PC-3 (cell line): ENCODE results near the gene ZC3HAV1. TPM values are rescaled to one million over a fixed set of nuclear protein-coding genes. Genes with fewer than 3 reads are reported as not detected.

Source experiments
- ATAC-seq: fragments of 200-7000 bp; cut with Tn5 transposase; 2 replicates; pipeline ENCODE4 v1.9.1; 2020; ENCODE audit warnings: mild to moderate bottlenecking, moderate library complexity
- BruUV-seq: library from RNA; stranded (reverse); fragments of 400-500 nt; replicated peaks from 2 replicates; lab custom pipeline; 2021; lab: Mats Ljungman, UMichigan
- CTCF ChIA-PET: fragments of 300-600 bp; sonication (Branson Sonifier 250); formaldehyde crosslinking; loops from one replicate; lab custom pipeline; 2022; ENCODE audit warnings: antibody characterized with exemption; lab: Charles Lee
- POLR2A ChIA-PET: fragments of 300-600 bp; sonication (Branson Sonifier 250); formaldehyde crosslinking; loops from one replicate; lab custom pipeline; 2022; ENCODE audit warnings: antibody characterized with exemption; ENCODE audit not compliant: unreplicated experiment; lab: Charles Lee
- DNase-seq: peaks from one replicate; pipeline ENCODE4 v3.0.0-alpha.2; 2015
- H2AFZ ChIP-seq: fragments of 300-600 bp; sonication (generic); 2 replicates; pipeline ENCODE4 v1.6.0; 2016; ENCODE audit warnings: antibody characterized with exemption, low read length
- H3F3A ChIP-seq: fragments of 300-600 bp; sonication (generic); one replicate; pipeline ENCODE4 v1.6.0; 2017; ENCODE audit warnings: antibody characterized with exemption, low read length, control low read depth, mild to moderate bottlenecking; ENCODE audit not compliant: unreplicated experiment
- H3K27ac ChIP-seq: fragments of 300-600 bp; sonication (generic); 2 replicates; pipeline ENCODE4 v1.5.1; 2016; ENCODE audit warnings: mild to moderate bottlenecking, low read length
- H3K27me3 ChIP-seq: fragments of 300-600 bp; sonication (generic); 2 replicates; pipeline ENCODE4 v1.6.1; 2016; ENCODE audit warnings: low read length, mixed read lengths
- H3K36me3 ChIP-seq: fragments of 300-600 bp; sonication (generic); 2 replicates; pipeline ENCODE4 v1.6.1; 2016; ENCODE audit warnings: low read depth, mixed run types, low read length, mixed read lengths
- H3K4me1 ChIP-seq: fragments of 300-600 bp; sonication (generic); 2 replicates; pipeline ENCODE4 v1.5.1; 2016; ENCODE audit warnings: low read length; ENCODE audit not compliant: insufficient read depth
- H3K4me2 ChIP-seq: fragments of 300-600 bp; sonication (generic); 2 replicates; pipeline ENCODE4 v1.6.0; 2016; ENCODE audit warnings: low read length
- H3K4me3 ChIP-seq: fragments of 300-600 bp; sonication (generic); 2 replicates; pipeline ENCODE4 v1.5.1; 2016; ENCODE audit warnings: mild to moderate bottlenecking, low read length, mixed read lengths
- H3K79me2 ChIP-seq: fragments of 300-600 bp; sonication (generic); 2 replicates; pipeline ENCODE4 v1.6.1; 2017; ENCODE audit warnings: low read length, mixed read lengths
- H3K9ac ChIP-seq: fragments of 300-600 bp; sonication (generic); 2 replicates; pipeline ENCODE4 v1.6.0; 2016; ENCODE audit warnings: mild to moderate bottlenecking, low read length
- H3K9me2 ChIP-seq: fragments of 300-600 bp; sonication (generic); replicated peaks from 2 replicates; pipeline ENCODE4 v1.6.1; 2016; ENCODE audit warnings: mixed run types, low read length, mixed read lengths
- H3K9me3 ChIP-seq: fragments of 300-600 bp; sonication (generic); 2 replicates; pipeline ENCODE4 v1.6.1; 2016; ENCODE audit warnings: low read length, mixed read lengths
- H4K20me1 ChIP-seq: fragments of 300-600 bp; sonication (generic); 2 replicates; pipeline ENCODE4 v1.6.1; 2016; ENCODE audit warnings: low read length, mixed read lengths
- CTCF ChIP-seq: fragments of 300-600 bp; sonication (generic); conservative IDR thresholded peaks from 2 replicates; pipeline ENCODE4 v1.5.1; 2017; ENCODE audit warnings: antibody characterized with exemption, low read depth, mild to moderate bottlenecking, low read length
- EZH2 ChIP-seq: fragments of 300-600 bp; sonication (generic); IDR thresholded peaks from one replicate; pipeline ENCODE4 v1.6.1; 2017; ENCODE audit warnings: antibody characterized with exemption, mild to moderate bottlenecking, low read length; ENCODE audit not compliant: unreplicated experiment
- EZH2phosphoT487 ChIP-seq: fragments of 300-600 bp; sonication (generic); IDR thresholded peaks from 2 replicates; pipeline ENCODE4 v1.6.1; 2018; ENCODE audit warnings: mild to moderate bottlenecking, antibody characterized with exemption, low read length, borderline replicate concordance
- intact Hi-C: fragments of 100-400 bp; cut with micrococcal nuclease; formaldehyde crosslinking; loops from 2 replicates; pipeline ENCODE4 v1.9.0; 2023
- total RNA-seq: library from RNA; depleted of rRNA; stranded (reverse); fragments of >200 nt; gene quantifications from 2 replicates; pipeline ENCODE4 v1.2.3, GENCODE V29; 2014

The ZC3HAV1 gene
- total RNA-seq, 1 experiment from 2014 or later = 19.6 TPM

GRCh38 chr7:139018910-139019309 lies 90.6 kb downstream of the ZC3HAV1 start:
- Histone ChIP-seq H3K36me3 (peaks cover 15% of the 10 kb centered on the region; the same call in 1 of the 2 replicates), H2AFZ (no peak overlapping the region), H3K9me3 (no peaks in the 10 kb centered on the region), H3K4me2 (no peak overlapping the region), H3K27me3 (no peaks in the 10 kb centered on the region), H3K27ac (no peak overlapping the region), H3K79me2 (no peaks in the 10 kb centered on the region), H3K9ac (no peak overlapping the region), H3K4me3 (no peak overlapping the region), H3K4me1 (no peaks in the 10 kb centered on the region; the same call in 1 of the 2 replicates), H3F3A (no peaks in the 10 kb centered on the region), H3K9me2 (no peaks in the 10 kb centered on the region), H4K20me1 (no peaks in the 10 kb centered on the region; the same call in 1 of the 2 replicates)
- no peak for DNase-seq
- no TSS peak for BruUV-seq
- ATAC-seq = no peak
- intact Hi-C loops = no loop called here
- TF ChIP-seq EZH2 = no peak
- TF ChIP-seq EZH2phosphoT487 = no peak
- TF ChIP-seq CTCF = no peak
- ChIA-PET POLR2A (interaction anchor here (0.7 kb wide), 1 partner anchor 38 kb away, joined by 6 read pairs; no protein-coding TSS in a partner anchor), CTCF (no interaction called here)

- H3K4me3 ChIP-seq = no peak overlapping the region
- peak; percentile 96 for ATAC-seq
- ChIA-PET POLR2A (no interaction called here), CTCF (interaction anchor here (0.5 to 2.0 kb wide), 4 partner anchors 58 to 548 kb away, joined by 3 to 13 read pairs (median 8); a partner anchor contains a TSS)
- no peak overlapping the region for H3K27ac ChIP-seq
- no peaks in the 10 kb centered on the region for H3K27me3 ChIP-seq
- no peaks in the 10 kb centered on the region for H3F3A ChIP-seq
- BruUV-seq = TSS peak; percentile 21
- peaks cover 4% of the 10 kb centered on the region; the same call in 1 of the 2 replicates for H3K36me3 ChIP-seq
- TF ChIP-seq EZH2 = no peak
- TF ChIP-seq CTCF = peak; percentile 81
- TF ChIP-seq EZH2phosphoT487 = no peak
- peak; percentile 74 for DNase-seq
- no peaks in the 10 kb centered on the region for H3K79me2 ChIP-seq
- H2AFZ ChIP-seq = peak overlapping the region; percentile 44
- no peaks in the 10 kb centered on the region for H3K9me2 ChIP-seq
- H3K9ac ChIP-seq = no peak overlapping the region
- H3K9me3 ChIP-seq = no peaks in the 10 kb centered on the region
- H3K4me1 ChIP-seq = no peaks in the 10 kb centered on the region; the same call in 1 of the 2 replicates
- no peaks in the 10 kb centered on the region for H4K20me1 ChIP-seq
- intact Hi-C loops = loop anchor here (1.0 to 2.0 kb wide), 2 partner anchors 58 to 110 kb away; no protein-coding TSS in a partner anchor
- H3K4me2 ChIP-seq = 0 out of 2 replicates have a peak overlapping the region, but pooled peaks have one; percentile 15
Observed at GRCh38 chr7:139016931-139017511, 92.5 kb downstream of the ZC3HAV1 start.

GRCh38 chr7:139011373-139011772 lies 98.1 kb downstream of the ZC3HAV1 start:
- ChIA-PET CTCF (no interaction called here), POLR2A (no interaction called here)
- no peaks in the 10 kb centered on the region for H3K9me3 ChIP-seq
- H3K9ac ChIP-seq = no peak overlapping the region
- H3K36me3 ChIP-seq = no peaks in the 10 kb centered on the region
- no peak overlapping the region for H3K27ac ChIP-seq
- TF ChIP-seq EZH2 (no peak), EZH2phosphoT487 (no peak), CTCF (no peak)
- H3K27me3 ChIP-seq = no peaks in the 10 kb centered on the region
- H3K79me2 ChIP-seq = no peaks in the 10 kb centered on the region
- H3K4me3 ChIP-seq = no peak overlapping the region
- intact Hi-C loops = no loop called here
- no peaks in the 10 kb centered on the region for H3K4me1 ChIP-seq
- no peaks in the 10 kb centered on the region for H3F3A ChIP-seq
- no peaks in the 10 kb centered on the region for H4K20me1 ChIP-seq
- no TSS peak for BruUV-seq
- H3K4me2 ChIP-seq = no peak overlapping the region
- DNase-seq (no peak), ATAC-seq (no peak)
- no peaks in the 10 kb centered on the region for H3K9me2 ChIP-seq
- no peak overlapping the region for H2AFZ ChIP-seq
